ENCODE results near the gene SCN4A.
"Not testable (repeated sequence)": the region's sequence is repeated elsewhere in the genome, so short reads cannot be mapped to it uniquely, and the experiment has no call there.

SCN4A gene

DNA sequence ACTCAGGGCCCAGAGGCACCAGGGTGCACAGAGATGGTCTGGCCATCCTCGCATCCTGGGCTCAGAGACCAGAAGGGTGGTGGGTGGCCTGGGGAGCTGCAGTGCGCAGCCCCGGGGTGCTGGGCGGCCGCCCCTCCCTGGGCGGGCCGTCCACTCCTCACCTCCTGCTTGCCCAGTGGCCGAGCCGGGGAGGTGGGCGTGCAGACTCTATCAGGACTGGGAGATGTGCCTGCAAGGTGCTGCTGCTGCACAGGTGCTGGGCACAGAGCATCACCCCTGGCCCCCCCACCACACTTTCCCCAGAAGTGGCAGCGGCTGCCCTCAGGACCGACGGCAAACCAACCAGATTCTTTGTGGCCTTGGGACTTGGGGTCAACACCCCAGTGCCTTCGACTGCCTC is at the start of gene SCN4A:
Gene SCN4A, minus strand, starts transcription at position 123 of the 400 bp plus-strand sequence. Its CDS starts 77 bp downstream, at position 46.
- DNase-seq: no peak

DNA sequence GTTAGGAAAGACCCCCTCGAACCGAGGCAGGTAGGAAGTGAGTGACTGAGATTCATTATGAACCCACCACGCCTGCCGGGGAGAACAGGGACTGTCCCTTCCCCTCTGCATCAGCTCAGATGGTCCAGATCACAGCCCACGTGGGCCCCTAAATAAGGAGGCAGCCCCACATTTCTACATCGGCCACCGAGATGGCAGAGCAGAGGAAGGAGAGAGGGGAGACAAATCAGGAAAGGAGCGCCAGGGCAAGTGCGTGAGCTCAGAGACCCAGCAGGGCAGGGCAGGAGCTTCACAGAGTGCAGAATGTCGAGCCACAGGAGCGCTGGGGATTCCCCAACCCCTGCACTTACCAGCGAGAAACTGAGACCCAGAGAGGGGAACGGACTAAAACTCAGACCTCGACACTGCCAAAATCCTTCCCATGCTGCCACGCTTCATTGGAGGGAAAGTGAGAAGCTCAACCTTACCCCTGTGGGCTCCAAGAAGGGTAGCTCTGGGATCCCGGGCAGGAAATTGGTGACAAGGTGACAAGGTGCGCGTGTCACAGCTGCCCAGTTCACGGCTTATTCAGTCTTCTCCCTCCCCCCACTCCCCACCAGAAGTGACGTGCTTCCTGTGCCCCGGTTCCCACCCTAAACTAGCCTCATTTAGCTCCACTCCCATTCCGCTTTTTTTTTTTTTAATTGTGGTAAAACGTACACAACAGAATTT is 47.5 kb upstream of the SCN4A start, which contains the start of gene ICAM2:
Gene ICAM2, minus strand, starts transcription at position 578 of the 711 bp plus-strand sequence. CDS start 13,942 bp downstream, outside the sequence.
- DNase-seq: peak; percentile 33 to 61

DNA sequence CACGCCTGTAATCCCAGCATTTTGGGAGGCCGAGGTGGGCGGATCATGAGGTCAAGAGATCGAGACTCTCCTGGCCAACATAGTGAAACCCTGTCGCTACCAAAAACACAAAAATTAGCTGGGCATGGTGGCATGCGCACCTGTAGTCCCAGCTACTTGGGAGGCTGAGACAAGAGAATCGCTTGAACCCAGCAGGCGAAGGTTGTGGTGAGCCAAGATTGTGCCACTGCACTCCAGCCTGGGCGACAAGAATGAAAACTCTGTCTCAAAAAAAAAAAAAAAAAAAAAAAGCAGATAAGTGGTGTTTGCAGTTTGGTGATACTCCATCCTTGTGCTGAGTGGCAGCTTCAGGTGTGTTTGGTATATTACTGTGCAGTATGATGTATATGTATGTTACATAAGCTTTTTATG is 46.8 kb upstream of the SCN4A start:
- not testable (repeated sequence) for DNase-seq

DNA sequence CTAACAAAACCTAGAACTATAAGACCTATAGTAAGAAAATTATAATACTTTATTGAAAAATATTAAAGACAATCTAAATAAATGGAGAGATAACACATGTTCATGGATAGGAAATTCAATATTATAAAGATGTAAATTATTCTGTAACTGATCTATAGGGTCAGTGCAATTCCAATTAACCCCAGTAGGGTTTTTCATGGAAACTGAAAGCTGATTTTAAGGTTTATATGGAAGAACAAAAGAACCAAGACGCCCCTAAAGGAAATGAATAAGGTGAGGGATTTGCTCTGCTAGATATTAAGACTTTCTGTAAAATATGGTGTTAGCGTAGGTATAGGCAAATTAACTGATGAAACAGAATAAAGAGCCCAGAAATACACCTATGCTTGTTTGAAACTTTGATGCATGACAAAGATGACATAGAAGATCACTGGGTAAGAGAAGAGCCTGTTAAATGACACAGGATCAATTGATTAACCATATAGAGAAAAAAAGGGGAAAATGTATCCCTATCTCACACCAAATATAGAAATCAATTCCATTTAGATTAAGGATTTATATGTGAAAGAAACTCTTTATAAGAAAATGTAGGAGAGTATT is 44.8 kb upstream of the SCN4A start:
- no peak for DNase-seq

DNA sequence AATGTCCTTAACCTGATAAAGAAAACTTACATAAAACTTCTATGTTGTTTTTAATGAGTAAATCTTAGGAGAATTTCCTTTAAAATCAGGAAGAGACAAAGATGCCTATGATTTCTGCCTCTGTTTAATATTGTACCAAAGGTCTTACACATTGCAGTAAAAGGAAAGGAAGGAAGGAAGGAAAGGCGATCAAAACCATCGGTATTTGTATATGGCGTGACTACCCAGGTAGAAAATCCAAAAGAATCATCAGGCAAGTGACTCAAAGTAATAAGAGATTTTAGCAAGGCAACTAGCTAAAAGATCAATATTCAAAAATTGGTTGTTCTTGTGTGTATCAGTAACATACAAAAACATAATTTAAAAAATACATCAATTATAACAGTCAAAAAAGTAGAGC is 44.3 kb upstream of the SCN4A start:
- no peak for DNase-seq

DNA sequence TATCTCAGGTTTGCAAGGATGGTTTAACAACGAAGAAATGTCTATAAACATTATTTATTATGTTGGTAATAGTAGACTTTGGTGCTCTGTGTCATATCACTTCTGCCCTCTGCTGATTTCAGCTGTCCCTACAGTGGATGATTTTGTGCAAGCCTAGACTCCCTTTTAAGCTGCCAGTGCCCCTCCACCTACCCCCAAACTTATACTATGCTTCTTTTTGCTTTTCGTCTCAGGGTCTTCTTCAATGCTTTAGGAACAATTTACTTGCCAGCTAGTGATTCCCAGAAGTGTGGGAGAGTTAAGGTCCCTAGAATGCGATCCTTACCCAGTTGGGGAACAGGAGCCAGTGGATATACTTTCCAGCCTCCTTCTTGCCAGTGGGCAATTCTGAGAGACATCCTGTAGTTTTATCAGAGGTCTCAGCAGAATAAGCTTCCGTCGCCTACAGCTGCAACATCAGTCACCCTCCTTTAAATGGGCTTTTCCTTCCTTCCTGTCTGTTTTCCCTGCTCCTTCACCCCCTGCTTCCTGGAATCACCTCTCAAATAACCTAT is 43.6 kb upstream of the SCN4A start:
- DNase-seq: no peak

GRCh38 chr17:64015447-64015846 is 42.7 kb upstream of the SCN4A start:
- no peak for DNase-seq

- peak; percentile 76 to 79 for DNase-seq
Observed at GRCh38 chr17:64009571-64010402, 37.1 kb upstream of the SCN4A start.

DNA sequence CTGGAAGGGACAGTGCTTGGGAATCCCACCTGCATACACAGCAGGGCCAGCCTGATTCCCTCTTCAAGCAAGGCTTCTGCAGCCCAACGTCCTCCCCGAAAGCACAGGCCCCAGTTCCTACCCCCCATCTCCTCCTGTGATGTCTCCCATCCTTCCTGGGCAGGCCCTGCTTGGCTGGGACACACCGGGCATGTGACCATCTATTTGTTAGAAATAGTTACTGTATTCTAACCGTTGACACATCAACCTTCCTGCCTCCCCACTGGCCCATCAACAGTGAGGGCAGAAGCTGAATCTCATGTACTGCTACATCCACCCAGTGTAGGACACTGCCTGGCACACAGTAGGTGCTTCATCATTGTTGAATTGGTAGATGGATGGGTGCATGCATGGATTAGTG is 36.1 kb upstream of the SCN4A start:
- no peak for DNase-seq

DNA sequence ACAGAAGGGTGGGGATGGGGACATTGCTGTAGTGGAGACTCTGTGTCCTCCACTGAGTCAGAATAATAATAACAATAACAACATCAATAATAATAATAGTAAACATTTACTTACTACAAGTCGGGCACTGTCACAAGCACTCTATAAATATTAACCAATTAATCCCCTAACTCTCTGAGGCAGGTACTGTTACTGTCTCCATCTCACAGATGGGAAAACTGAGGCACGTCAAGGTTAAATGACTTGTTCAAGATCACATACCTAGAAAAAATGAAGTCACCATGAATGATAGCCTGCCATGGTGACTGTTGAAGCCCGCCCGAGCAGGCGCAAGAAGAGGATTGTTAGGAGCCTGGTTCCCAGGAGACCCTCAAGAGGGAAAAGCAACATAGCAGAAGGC is 35.6 kb upstream of the SCN4A start:
- DNase-seq: no peak

DNA sequence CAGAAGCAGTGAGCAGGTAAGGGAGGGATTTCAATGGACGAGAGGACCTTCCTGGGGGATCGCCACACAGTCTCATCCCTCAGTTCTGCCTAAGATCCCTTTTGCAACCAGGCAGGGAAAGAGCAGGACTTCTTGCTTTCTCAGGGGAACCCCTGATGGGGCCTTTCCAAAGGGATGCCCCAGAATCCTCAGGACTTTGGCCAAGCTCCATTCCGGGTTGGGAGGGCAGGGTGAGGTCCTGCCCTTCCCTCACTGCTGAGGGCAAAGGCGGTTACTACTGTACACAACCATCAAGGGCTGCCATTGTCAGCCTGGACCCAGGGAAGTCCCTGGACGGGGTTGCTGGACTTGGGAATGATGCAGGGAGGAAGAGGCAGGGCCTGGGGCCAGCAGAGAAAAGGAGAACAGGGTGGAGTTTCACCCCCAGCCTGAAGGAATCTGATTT is 35.1 kb upstream of the SCN4A start:
- peak in 1 of 2 donors; percentile 59 for DNase-seq

- not testable (repeated sequence) for DNase-seq
Observed at GRCh38 chr17:64007089-64007837, 34.5 kb upstream of the SCN4A start.

- no peak for DNase-seq
Observed at GRCh38 chr17:64006361-64007088, 33.8 kb upstream of the SCN4A start.

DNA sequence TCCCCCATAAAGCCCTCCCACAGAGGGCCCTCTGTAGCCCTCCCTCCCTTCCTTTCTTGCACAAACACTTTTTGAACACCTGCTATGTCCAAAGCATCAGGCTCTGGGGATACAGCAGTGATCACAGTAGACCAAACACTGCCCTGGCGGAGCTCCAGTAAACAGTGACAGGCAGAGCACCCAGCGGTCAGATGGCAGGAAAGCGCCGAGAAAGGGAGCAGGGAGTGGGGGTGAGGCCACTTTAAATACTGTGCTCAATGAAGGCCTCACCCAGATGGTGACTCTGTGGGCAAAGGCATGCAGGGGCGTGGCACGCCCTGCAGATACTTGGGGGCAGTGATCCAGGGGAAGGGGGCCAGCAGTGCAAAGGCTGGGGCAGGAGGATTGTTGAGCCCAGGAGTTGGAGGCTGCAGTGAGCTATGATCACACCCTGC is 33.0 kb upstream of the SCN4A start:
- no peak for DNase-seq

GRCh38 chr17:64004903-64005733 is 32.4 kb upstream of the SCN4A start:
- DNase-seq: no peak

DNA sequence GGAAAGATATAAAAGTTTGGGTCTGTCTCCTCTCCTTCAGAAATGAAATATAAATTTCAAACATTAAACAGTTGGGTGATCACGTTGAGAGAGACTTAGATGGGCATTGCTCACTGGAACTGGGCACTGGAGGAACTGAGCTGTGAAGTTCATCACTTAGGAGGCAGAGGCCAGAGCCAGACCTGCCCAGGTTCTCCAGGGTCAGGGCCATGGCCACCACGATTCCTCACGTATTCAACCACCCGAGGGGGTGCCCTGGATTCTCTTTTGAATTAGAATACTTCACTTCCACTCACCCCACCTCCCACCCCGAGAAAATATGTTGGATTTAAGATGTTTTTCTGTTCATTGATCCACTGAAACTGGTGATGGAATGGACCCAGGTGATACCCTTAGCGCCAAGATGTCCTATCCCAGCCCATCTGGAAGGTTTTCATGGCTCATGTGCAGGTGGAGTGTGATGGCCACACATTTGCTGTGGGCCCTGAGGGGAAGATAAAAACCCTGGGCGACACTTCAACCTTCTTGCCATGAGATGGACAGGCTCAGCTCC is 31.6 kb upstream of the SCN4A start:
- no peak for DNase-seq

DNA sequence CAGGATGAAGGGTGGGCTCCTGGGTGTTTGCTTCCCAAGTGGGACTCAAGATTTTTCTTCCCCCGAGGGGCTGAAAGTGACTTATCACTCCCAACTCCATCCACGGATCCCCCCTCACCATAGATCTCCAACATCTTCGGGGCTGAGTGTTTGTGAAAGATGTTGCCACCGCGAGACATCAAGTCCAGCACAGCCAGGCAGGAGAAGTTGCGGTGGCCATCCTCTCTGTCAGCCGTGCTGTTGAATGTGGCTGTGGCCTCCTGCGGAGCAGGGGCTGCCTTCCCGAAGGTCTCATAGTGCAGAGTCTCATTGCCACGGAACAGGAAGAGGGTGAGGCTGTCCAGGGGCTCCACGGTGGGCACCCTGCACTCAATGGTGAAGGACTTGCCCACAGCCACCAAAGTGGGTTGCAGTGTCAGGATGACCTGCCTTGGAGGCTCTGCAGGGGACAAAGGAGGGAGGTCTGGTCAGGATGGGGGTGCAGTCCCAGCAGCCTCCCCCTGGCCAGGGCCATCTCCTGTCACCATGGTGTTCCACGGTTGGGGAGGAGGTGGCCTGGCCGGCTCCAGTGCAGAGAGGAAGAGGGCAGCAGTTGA is 30.9 kb upstream of the SCN4A start:
- DNase-seq: no peak

GRCh38 chr17:64002658-64003525 is 30.2 kb upstream of the SCN4A start:
- DNase-seq: no peak
